Measurements from ENCODE around the gene DAGLA. TPM values are rescaled to one million over a fixed set of nuclear protein-coding genes. Genes with fewer than 3 reads are reported as not detected.

The DAGLA gene
- total RNA-seq, 1 donor from 2014 or later, result 6.0 TPM

GRCh38 chr11:61780581-61781162, 100.5 kb downstream of the DAGLA start:
- Histone ChIP-seq H3K36me3 (peaks cover 12% of the 10 kb centered on the region), H3K9me3 (no peaks in the 10 kb centered on the region), H3K27ac (no peak overlapping the region), H3K4me1 (peaks cover 3% of the 10 kb centered on the region), H3K27me3 (no peaks in the 10 kb centered on the region), H3K4me3 (no peak overlapping the region)
- intact Hi-C loops (cut with DNase I), result loop anchor here (10.0 kb wide), 1 partner anchor 304 kb away; no protein-coding TSS in a partner anchor
- TF ChIP-seq CTCF (IDR thresholded peaks at IDR 0.05), result no peak
- peak; percentile 57 for DNase-seq
- no peak for ATAC-seq

GRCh38 chr11:61781585-61781984, 101.4 kb downstream of the DAGLA start:
- ATAC-seq, result no peak
- no peaks in the 10 kb centered on the region for H3K27me3 ChIP-seq
- peaks cover 22% of the 10 kb centered on the region for H3K36me3 ChIP-seq
- intact Hi-C loops (cut with DNase I), result loop anchor here (10.0 kb wide), 1 partner anchor 303 kb away; no protein-coding TSS in a partner anchor
- H3K4me1 ChIP-seq, result peaks cover 3% of the 10 kb centered on the region
- H3K9me3 ChIP-seq, result no peaks in the 10 kb centered on the region
- H3K27ac ChIP-seq, result no peak overlapping the region
- no peak overlapping the region for H3K4me3 ChIP-seq
- no peak for TF ChIP-seq CTCF (IDR thresholded peaks at IDR 0.05)
- peak; percentile 44 for DNase-seq

GRCh38 chr11:61782299-61782698, 102.1 kb downstream of the DAGLA start:
- Histone ChIP-seq H3K27me3 (no peaks in the 10 kb centered on the region), H3K4me1 (peaks cover under 1% of the 10 kb centered on the region), H3K27ac (no peak overlapping the region), H3K9me3 (no peaks in the 10 kb centered on the region), H3K36me3 (peaks cover 29% of the 10 kb centered on the region), H3K4me3 (no peak overlapping the region)
- no peak for TF ChIP-seq CTCF (IDR thresholded peaks at IDR 0.05)
- no peak for ATAC-seq
- intact Hi-C loops (cut with DNase I), result loop anchor here (10.0 kb wide), 1 partner anchor 303 kb away; no protein-coding TSS in a partner anchor
- DNase-seq, result peak; percentile 33

- H3K4me3 ChIP-seq, result no peak overlapping the region
- peaks cover 34% of the 10 kb centered on the region for H3K36me3 ChIP-seq
- H3K27me3 ChIP-seq, result no peaks in the 10 kb centered on the region
- DNase-seq, result peak; percentile 55
- ATAC-seq, result no peak
- no peaks in the 10 kb centered on the region for H3K4me1 ChIP-seq
- no peak overlapping the region for H3K27ac ChIP-seq
- intact Hi-C loops (cut with DNase I), result loop anchor here (10.0 kb wide), 1 partner anchor 302 kb away; no protein-coding TSS in a partner anchor
- no peaks in the 10 kb centered on the region for H3K9me3 ChIP-seq
- no peak for TF ChIP-seq CTCF (IDR thresholded peaks at IDR 0.05)
Observed at GRCh38 chr11:61782841-61783240, 102.7 kb downstream of the DAGLA start.

GRCh38 chr11:61783717-61784505, 103.7 kb downstream of the DAGLA start:
- no peak for TF ChIP-seq CTCF (IDR thresholded peaks at IDR 0.05)
- peak; percentile 57 for DNase-seq
- H3K27me3 ChIP-seq, result no peaks in the 10 kb centered on the region
- H3K27ac ChIP-seq, result no peak overlapping the region
- H3K36me3 ChIP-seq, result peaks cover 45% of the 10 kb centered on the region
- no peak for ATAC-seq
- no peaks in the 10 kb centered on the region for H3K9me3 ChIP-seq
- H3K4me3 ChIP-seq, result no peak overlapping the region
- H3K4me1 ChIP-seq, result no peaks in the 10 kb centered on the region
- intact Hi-C loops (cut with DNase I), result loop anchor here (10.0 kb wide), 1 partner anchor 301 kb away; no protein-coding TSS in a partner anchor

Measured in upper lobe of right lung (tissue), 1 donor.